Neuron (in vitro differentiated cells): ENCODE results near the gene SCUBE1.

Experiments used
- H2AFZ ChIP-seq: one replicate; pipeline ENCODE4 v1.6.1; 2013; ENCODE audit warnings: low read depth, mild to moderate bottlenecking, inconsistent platforms, low read length, moderate library complexity
- H3K27me3 ChIP-seq: one replicate; pipeline ENCODE4 v1.6.1; 2013; ENCODE audit warnings: low read length; ENCODE audit not compliant: insufficient read depth
- H3K36me3 ChIP-seq: one replicate; pipeline ENCODE4 v1.6.1; 2013; ENCODE audit warnings: low read length; ENCODE audit not compliant: insufficient read depth
- H3K4me1 ChIP-seq: one replicate; pipeline ENCODE4 v1.6.1; 2013; ENCODE audit warnings: low read length; ENCODE audit not compliant: insufficient read depth
- H3K4me3 ChIP-seq: 2 replicates; pipeline ENCODE4 v1.5.1; 2013; ENCODE audit warnings: mild to moderate bottlenecking, low read length, moderate library complexity
- H3K9me3 ChIP-seq: one replicate; pipeline ENCODE4 v1.6.1; 2013; ENCODE audit warnings: low read length

SCUBE1 gene

GRCh38 chr22:43300891-43301676, 42.1 kb downstream of the SCUBE1 start:
- Histone ChIP-seq H2AFZ (no peak overlapping the region), H3K27me3 (no peaks in the 10 kb centered on the region)

DNA sequence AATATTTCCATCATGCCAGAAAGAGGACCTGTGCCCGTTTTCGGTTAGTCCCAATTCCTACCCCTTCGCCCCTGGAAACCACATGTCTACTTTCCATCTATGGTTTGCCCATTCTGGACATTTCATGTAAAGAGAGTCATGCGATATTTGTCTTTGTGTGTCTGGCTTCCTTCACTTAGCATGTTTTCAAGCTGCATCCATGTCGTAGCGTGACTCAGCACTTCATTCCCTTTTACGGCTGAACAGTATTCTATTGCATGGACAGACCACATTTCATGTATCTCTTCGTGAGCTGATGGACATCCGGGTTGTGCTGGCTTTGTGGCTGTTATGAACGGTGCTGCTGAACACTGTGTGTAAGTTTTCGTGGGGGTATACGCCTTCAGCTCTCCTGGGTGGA, 43.4 kb downstream of the SCUBE1 start:
- Histone ChIP-seq H3K27me3 (no peaks in the 10 kb centered on the region), H3K4me3 (no peak overlapping the region), H2AFZ (no peak overlapping the region), H3K4me1 (peaks cover 13% of the 10 kb centered on the region), H3K9me3 (no peaks in the 10 kb centered on the region), H3K36me3 (no peaks in the 10 kb centered on the region)

More at GRCh38 chr22:43300891-43301676, 42.1 kb downstream of the SCUBE1 start:
- Histone ChIP-seq H3K9me3 (no peaks in the 10 kb centered on the region), H3K4me1 (peaks cover 13% of the 10 kb centered on the region), H3K36me3 (no peaks in the 10 kb centered on the region), H3K4me3 (no peak overlapping the region)

- peaks cover 13% of the 10 kb centered on the region for H3K4me1 ChIP-seq
These were observed 44.9 kb downstream of the SCUBE1 start for GRCh38 chr22:43298062-43298801.

GRCh38 chr22:43297270-43298061, 45.7 kb downstream of the SCUBE1 start:
- H3K4me1 ChIP-seq = peaks cover 13% of the 10 kb centered on the region
- no peaks in the 10 kb centered on the region for H3K9me3 ChIP-seq
- H3K36me3 ChIP-seq = no peaks in the 10 kb centered on the region
- no peak overlapping the region for H3K4me3 ChIP-seq
- H3K27me3 ChIP-seq = no peaks in the 10 kb centered on the region
- no peak overlapping the region for H2AFZ ChIP-seq

More at GRCh38 chr22:43298062-43298801, 44.9 kb downstream of the SCUBE1 start:
- Histone ChIP-seq H3K27me3 (no peaks in the 10 kb centered on the region), H2AFZ (no peak overlapping the region), H3K36me3 (no peaks in the 10 kb centered on the region), H3K4me3 (no peak overlapping the region), H3K9me3 (no peaks in the 10 kb centered on the region)

GRCh38 chr22:43296276-43296902, 46.8 kb downstream of the SCUBE1 start:
- H3K4me1 ChIP-seq = peaks cover 17% of the 10 kb centered on the region
- H3K4me3 ChIP-seq = no peak overlapping the region
- no peaks in the 10 kb centered on the region for H3K9me3 ChIP-seq
- no peaks in the 10 kb centered on the region for H3K36me3 ChIP-seq
- H2AFZ ChIP-seq = no peak overlapping the region
- H3K27me3 ChIP-seq = no peaks in the 10 kb centered on the region

- H3K36me3 ChIP-seq = no peaks in the 10 kb centered on the region
- H3K4me1 ChIP-seq = peaks cover 17% of the 10 kb centered on the region
These were observed 47.5 kb downstream of the SCUBE1 start for GRCh38 chr22:43295660-43296059.

GRCh38 chr22:43295173-43295572, 48.0 kb downstream of the SCUBE1 start:
- H3K27me3 ChIP-seq = no peaks in the 10 kb centered on the region
- H3K4me3 ChIP-seq = no peak overlapping the region
- peaks cover 17% of the 10 kb centered on the region for H3K4me1 ChIP-seq
- no peak overlapping the region for H2AFZ ChIP-seq
- H3K36me3 ChIP-seq = no peaks in the 10 kb centered on the region
- H3K9me3 ChIP-seq = no peaks in the 10 kb centered on the region

More at GRCh38 chr22:43295660-43296059, 47.5 kb downstream of the SCUBE1 start:
- H3K4me3 ChIP-seq = no peak overlapping the region
- no peak overlapping the region for H2AFZ ChIP-seq
- H3K27me3 ChIP-seq = no peaks in the 10 kb centered on the region
- H3K9me3 ChIP-seq = no peaks in the 10 kb centered on the region

GRCh38 chr22:43293655-43294392, 49.3 kb downstream of the SCUBE1 start:
- Histone ChIP-seq H3K9me3 (no peaks in the 10 kb centered on the region), H3K27me3 (peaks cover 8% of the 10 kb centered on the region), H3K4me1 (peaks cover 17% of the 10 kb centered on the region), H3K36me3 (no peaks in the 10 kb centered on the region), H3K4me3 (no peak overlapping the region), H2AFZ (no peak overlapping the region)

DNA sequence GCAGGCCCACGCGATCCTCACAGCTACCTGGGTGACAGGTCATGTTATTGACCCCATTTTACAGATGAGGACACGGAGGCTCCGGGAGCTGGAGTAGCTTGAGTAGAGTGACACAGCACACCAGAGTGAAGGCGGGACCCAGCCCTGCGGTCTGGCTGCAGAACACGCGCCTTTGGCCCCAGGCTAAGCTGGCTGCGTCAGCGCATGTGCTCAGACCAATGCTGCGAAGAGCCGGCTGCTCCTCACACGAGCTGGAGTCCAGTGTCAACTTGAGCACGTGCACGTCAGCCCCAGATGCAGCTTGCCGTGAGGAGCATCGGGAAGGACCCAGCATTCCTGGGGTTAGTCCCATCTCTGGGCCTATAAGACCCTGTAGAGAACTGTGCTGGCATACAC, 49.9 kb downstream of the SCUBE1 start:
- H3K27me3 ChIP-seq = peaks cover 13% of the 10 kb centered on the region
- H3K4me3 ChIP-seq = no peak overlapping the region
- H3K4me1 ChIP-seq = peaks cover 17% of the 10 kb centered on the region

DNA sequence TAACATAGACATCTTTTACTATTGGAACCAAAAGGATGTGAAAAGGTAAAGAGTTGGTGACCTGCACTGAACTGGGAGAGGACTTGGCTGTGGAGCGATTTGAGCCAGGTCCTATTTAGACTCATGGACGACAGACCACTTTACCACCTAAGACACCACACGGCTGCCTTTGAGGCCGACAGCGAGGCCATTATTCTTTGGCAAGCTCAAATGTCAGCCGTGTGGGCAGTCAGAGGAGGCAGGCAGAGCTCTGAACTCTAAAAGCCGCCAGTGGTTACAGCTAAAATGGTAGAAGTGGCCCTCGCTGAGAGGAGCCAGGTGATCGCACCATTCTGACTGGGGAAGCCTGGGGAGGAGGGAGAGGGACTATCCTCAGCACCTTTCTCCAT, 50.5 kb downstream of the SCUBE1 start:
- H3K4me3 ChIP-seq = no peak overlapping the region
- peaks cover 17% of the 10 kb centered on the region for H3K4me1 ChIP-seq
- H2AFZ ChIP-seq = no peak overlapping the region
- H3K27me3 ChIP-seq = peaks cover 13% of the 10 kb centered on the region
- no peaks in the 10 kb centered on the region for H3K9me3 ChIP-seq
- H3K36me3 ChIP-seq = no peaks in the 10 kb centered on the region

More for the DNA sequence above, 49.9 kb downstream of the SCUBE1 start:
- no peaks in the 10 kb centered on the region for H3K9me3 ChIP-seq
- no peaks in the 10 kb centered on the region for H3K36me3 ChIP-seq
- no peak overlapping the region for H2AFZ ChIP-seq

DNA sequence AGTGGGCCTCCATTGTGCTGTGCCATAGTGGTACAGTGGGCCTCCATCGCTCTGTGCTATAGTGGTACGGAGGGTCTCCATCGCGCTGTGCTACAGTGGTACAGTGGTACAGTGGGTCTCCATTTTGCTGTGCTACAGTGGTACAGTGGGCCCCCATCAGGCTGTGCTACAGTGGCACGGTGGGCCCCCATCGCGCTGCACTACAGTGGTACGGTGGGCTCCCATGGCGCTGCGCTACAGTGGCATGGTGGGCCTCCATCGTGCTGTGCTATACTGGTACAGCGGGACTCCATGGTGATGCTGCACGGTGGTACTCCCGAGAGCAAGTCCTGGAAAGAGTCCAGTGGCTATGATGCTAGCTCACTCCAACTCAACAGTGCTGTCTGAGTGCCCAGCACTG, 51.8 kb downstream of the SCUBE1 start:
- H3K36me3 ChIP-seq = no peaks in the 10 kb centered on the region
- H3K4me1 ChIP-seq = peaks cover 7% of the 10 kb centered on the region
- H2AFZ ChIP-seq = no peak overlapping the region
- no peak overlapping the region for H3K4me3 ChIP-seq
- no peaks in the 10 kb centered on the region for H3K9me3 ChIP-seq
- peaks cover 13% of the 10 kb centered on the region for H3K27me3 ChIP-seq
